Fibroblast of villous mesenchyme (primary cell): ENCODE data around the gene TUT4. TPM values are rescaled to one million over a fixed set of nuclear protein-coding genes. Genes with fewer than 3 reads are reported as not detected.

Source experiments
- DNase-seq: peaks from one replicate; pipeline ENCODE4 v3.0.0-alpha.2; 2010; ENCODE audit warnings: low read depth
- H3K4me3 ChIP-seq: 2 replicates; pipeline ENCODE4 v1.5.1; 2011; ENCODE audit warnings: low read depth, mild to moderate bottlenecking, low read length
- total RNA-seq: library from RNA; depleted of rRNA; stranded (reverse); fragments of >200 nt; gene quantifications from 2 replicates; pipeline ENCODE4 v1.2.3, GENCODE V29; 2012
- TF ChIP-seq, protein P1 (sequence below): IDR thresholded peaks from 2 replicates; pipeline ENCODE4 v1.5.1; 2012; ENCODE audit warnings: low read depth, mild to moderate bottlenecking, low read length; ENCODE audit not compliant: insufficient read depth

Gene TUT4, protein sequence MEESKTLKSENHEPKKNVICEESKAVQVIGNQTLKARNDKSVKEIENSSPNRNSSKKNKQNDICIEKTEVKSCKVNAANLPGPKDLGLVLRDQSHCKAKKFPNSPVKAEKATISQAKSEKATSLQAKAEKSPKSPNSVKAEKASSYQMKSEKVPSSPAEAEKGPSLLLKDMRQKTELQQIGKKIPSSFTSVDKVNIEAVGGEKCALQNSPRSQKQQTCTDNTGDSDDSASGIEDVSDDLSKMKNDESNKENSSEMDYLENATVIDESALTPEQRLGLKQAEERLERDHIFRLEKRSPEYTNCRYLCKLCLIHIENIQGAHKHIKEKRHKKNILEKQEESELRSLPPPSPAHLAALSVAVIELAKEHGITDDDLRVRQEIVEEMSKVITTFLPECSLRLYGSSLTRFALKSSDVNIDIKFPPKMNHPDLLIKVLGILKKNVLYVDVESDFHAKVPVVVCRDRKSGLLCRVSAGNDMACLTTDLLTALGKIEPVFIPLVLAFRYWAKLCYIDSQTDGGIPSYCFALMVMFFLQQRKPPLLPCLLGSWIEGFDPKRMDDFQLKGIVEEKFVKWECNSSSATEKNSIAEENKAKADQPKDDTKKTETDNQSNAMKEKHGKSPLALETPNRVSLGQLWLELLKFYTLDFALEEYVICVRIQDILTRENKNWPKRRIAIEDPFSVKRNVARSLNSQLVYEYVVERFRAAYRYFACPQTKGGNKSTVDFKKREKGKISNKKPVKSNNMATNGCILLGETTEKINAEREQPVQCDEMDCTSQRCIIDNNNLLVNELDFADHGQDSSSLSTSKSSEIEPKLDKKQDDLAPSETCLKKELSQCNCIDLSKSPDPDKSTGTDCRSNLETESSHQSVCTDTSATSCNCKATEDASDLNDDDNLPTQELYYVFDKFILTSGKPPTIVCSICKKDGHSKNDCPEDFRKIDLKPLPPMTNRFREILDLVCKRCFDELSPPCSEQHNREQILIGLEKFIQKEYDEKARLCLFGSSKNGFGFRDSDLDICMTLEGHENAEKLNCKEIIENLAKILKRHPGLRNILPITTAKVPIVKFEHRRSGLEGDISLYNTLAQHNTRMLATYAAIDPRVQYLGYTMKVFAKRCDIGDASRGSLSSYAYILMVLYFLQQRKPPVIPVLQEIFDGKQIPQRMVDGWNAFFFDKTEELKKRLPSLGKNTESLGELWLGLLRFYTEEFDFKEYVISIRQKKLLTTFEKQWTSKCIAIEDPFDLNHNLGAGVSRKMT (N-terminal part only)
- total RNA-seq: 31.9 and 39.7 TPM in 2 replicates

DNA sequence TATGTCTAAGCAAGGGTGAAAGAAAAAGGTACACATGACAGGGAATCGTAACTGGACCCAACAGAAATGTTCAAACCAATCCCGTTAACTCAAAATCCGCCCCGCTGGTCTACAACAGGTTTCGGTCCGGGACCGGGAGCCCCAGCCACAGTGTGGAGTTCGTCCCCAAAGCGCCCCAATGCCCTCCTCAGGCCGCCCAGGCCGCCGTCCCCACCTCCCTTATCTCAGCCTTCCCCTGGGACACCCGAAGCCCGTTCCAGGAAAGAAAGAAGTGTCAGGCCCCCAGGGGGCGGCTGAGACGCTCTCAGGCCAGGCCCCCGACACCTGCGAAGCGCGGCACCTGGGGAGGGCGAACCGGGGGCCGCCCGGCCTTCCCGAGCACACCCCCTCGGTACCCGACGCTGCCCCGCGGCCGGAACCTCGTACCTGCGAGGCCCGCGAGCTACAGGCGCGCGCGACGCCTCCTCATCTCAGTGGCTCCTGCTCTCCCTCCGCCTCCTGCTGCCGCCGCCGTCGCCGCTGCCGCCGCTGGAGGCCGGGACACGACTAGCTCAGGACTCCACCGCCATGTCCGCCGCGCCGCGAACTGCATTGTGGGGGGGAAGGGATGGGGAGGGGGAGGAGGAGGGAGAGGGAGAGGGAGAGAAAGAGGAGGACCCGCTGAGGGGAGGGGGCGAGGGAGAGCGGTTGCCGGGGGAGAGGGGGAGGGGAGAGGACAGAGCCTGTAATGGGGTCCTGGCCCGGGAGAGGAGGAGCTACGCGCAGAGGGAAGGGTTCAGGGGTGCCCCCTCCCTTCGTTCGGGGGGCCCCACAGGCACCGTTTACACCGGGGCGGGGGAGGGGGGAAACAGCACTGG lies at the start of gene TUT4:
TSS of gene TUT4 (minus strand) at position 588 of the 857 bp plus-strand sequence. CDS start 26,812 bp downstream, outside the sequence.
- TF ChIP-seq, protein P1, sequence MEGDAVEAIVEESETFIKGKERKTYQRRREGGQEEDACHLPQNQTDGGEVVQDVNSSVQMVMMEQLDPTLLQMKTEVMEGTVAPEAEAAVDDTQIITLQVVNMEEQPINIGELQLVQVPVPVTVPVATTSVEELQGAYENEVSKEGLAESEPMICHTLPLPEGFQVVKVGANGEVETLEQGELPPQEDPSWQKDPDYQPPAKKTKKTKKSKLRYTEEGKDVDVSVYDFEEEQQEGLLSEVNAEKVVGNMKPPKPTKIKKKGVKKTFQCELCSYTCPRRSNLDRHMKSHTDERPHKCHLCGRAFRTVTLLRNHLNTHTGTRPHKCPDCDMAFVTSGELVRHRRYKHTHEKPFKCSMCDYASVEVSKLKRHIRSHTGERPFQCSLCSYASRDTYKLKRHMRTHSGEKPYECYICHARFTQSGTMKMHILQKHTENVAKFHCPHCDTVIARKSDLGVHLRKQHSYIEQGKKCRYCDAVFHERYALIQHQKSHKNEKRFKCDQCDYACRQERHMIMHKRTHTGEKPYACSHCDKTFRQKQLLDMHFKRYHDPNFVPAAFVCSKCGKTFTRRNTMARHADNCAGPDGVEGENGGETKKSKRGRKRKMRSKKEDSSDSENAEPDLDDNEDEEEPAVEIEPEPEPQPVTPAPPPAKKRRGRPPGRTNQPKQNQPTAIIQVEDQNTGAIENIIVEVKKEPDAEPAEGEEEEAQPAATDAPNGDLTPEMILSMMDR: no peak
- DNase-seq: peak; percentile 82
- H3K4me3 ChIP-seq: peak within 1 kb of the TSS; percentile 92

DNA sequence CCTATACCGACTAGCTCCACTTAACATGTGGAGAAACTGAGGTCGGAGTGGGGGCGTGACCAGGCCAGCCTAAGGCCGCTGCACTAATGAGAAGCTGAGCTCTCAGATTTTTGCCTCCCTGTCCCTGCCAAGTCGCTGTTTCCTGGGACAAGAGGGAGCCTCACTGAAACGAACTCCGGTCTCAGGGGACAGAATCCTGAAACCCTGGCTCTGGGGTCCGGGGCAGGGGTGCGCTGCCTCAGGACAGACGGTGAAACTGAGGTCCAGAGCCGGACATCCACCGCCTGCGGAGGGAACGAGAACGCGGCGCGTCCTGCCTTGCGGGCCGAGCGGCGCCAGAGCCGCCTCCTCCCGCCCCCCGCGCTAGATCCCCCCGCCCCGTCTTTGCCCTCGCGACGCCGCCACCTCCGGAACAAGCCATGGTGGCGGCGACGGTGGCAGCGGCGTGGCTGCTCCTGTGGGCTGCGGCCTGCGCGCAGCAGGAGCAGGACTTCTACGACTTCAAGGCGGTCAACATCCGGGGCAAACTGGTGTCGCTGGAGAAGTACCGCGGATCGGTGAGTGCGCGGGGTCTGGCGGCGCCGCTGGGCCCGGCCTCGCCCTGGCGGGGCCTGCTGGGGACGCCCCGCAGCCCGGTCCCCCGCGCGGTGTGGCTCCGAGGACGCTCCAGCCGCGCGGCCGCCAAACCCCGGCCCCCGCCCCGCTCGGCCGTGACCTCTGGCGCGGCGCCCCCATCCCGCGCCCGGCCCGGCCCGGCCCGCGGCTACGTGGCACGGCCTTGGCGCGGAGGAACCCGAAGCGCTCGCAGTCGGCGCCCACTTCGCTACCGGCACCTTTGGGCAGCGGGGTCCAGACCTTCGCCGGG lies 49.3 kb upstream of the TUT4 start, which contains the start of gene GPX7:
TSS of gene GPX7 (plus strand) at position 381 of the 865 bp plus-strand sequence. CDS start at position 420, 39 bp downstream.
- DNase-seq: peak; percentile 56
- TF ChIP-seq, protein P1: no peak
- H3K4me3 ChIP-seq: peak within 1 kb of the TSS; percentile 50

DNA sequence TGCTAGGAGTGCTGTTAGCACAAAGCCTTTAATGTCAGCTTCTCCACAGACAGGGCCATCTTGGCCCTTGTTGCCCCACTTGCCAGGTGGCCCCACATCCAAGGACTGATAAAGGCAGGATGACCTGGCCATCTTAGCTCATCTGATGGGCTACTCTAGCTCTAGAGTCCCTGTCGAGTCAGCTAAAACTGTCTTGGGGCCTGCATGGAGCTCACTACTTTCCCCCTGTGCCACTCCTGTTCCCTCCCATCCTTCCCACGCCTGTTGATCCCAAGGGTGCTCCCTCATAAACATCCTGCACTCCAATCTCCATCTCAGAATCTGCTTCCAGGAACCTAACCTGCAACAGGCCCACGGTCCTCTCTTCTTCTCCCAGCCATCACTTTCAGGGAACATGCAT lies 48.6 kb upstream of the TUT4 start:
- no peak for DNase-seq
- TF ChIP-seq, protein P1: no peak
- H3K4me3 ChIP-seq: no peak overlapping the region

DNA sequence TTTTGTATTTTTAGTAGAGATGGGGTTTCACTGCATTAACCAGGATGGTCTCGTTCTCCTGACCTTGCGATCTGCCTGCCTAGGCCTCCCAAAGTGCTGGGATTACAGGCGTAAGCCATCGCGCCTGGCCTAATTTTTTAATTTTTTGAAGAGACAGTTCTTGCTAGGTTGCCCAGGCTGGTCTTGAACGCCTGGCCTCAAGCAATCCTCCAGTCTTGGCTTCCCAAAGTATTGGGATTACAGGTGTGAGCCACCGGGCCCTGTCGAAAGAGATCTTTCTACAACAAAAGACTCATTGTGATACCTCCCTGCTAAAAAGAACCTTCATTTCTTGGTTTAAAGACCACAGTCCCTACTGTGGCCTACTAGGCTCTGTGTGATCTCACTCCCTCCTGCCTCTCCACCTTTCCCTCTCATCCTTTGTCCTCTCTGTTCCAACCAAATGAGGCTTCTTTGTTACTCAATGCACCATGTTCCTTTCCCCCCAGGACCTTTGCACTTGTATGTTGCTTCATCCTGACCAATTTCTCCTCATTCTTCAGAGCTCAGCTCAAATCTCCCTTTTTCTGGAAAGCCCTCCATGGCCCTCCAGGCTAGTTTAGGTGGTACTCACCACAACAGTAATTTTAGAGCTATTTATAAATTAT lies 47.8 kb upstream of the TUT4 start:
- no peak for DNase-seq
- TF ChIP-seq, protein P1: no peak
- no peak overlapping the region for H3K4me3 ChIP-seq

DNA sequence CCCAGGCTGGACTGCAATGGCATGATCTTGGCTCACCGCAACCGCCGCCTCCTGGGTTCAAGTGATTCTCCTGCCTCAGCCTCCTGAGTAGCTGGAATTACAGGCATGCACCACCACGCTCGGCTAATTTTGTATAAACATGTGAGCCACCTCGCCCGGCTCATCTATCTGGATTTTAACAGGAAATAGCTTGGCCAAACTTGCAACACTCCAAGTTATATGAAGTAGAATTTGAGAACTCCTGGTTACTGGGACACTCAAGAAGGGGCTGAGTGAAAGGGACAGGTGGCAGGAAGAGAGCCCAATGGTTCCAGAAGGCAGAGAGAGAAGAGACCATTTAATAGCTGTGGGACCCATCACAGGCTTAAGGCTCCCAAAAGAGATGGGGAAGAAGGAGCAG lies 46.3 kb upstream of the TUT4 start:
- DNase-seq: no peak
- TF ChIP-seq, protein P1: no peak

More for the DNA sequence above, 46.3 kb upstream of the TUT4 start:
- no peak overlapping the region for H3K4me3 ChIP-seq
